ENCODE measurements around the gene MRPL23.

The MRPL23 gene

GRCh38 chr11:1916132-1916985, 30.8 kb upstream of the MRPL23 start:
- no peak overlapping the region for H3K4me3 ChIP-seq
- no peaks in the 10 kb centered on the region for H3K9me3 ChIP-seq
- no peak for TF ChIP-seq CTCF (IDR thresholded peaks at IDR 0.05)
- peaks cover 0 to 20% (median 6%) of the 10 kb centered on the region in 4 donors for H3K4me1 ChIP-seq
- no peak for DNase-seq
- no peaks in the 10 kb centered on the region for H3K36me3 ChIP-seq
- intact Hi-C loops (cut with DNase I; ENCODE audit: low total_unique reads) = loop anchor here (1.0 kb wide), 1 partner anchor 23 kb away; no protein-coding TSS in a partner anchor
- H3K27me3 ChIP-seq = peaks cover 0 to 25% of the 10 kb centered on the region in 2 donors
- H3K27ac ChIP-seq = no peak overlapping the region

- Histone ChIP-seq H3K27ac (no peak overlapping the region), H3K36me3 (no peaks in the 10 kb centered on the region), H3K27me3 (peaks cover 0 to 29% of the 10 kb centered on the region in 2 donors), H3K4me3 (no peak overlapping the region), H3K9me3 (no peaks in the 10 kb centered on the region), H3K4me1 (peaks cover 0 to 20% (median 6%) of the 10 kb centered on the region in 4 donors)
- TF ChIP-seq CTCF (IDR thresholded peaks at IDR 0.05) = no peak
- intact Hi-C loops (cut with DNase I; ENCODE audit: low total_unique reads) = loop anchor here (1.0 kb wide), 1 partner anchor 24 kb away; no protein-coding TSS in a partner anchor
- DNase-seq = no peak
Measured at GRCh38 chr11:1916986-1917522, 30.1 kb upstream of the MRPL23 start.

- Histone ChIP-seq H3K27ac (no peak overlapping the region), H3K4me1 (peaks cover 0 to 20% (median 6%) of the 10 kb centered on the region in 4 donors), H3K27me3 (peaks cover 0 to 32% of the 10 kb centered on the region in 2 donors), H3K36me3 (no peaks in the 10 kb centered on the region), H3K4me3 (no peak overlapping the region), H3K9me3 (no peaks in the 10 kb centered on the region)
- TF ChIP-seq CTCF (IDR thresholded peaks at IDR 0.05) = peak; percentile 22 to 47
- DNase-seq = no peak
- intact Hi-C loops (cut with DNase I; ENCODE audit: low total_unique reads) = no loop called here
Measured at GRCh38 chr11:1917523-1918435, 29.4 kb upstream of the MRPL23 start.

- intact Hi-C loops (cut with DNase I; ENCODE audit: low total_unique reads) = no loop called here
- Histone ChIP-seq H3K27me3 (peaks cover 0 to 32% of the 10 kb centered on the region in 2 donors), H3K27ac (no peak overlapping the region), H3K4me1 (peaks cover 0 to 20% (median 6%) of the 10 kb centered on the region in 4 donors), H3K9me3 (no peaks in the 10 kb centered on the region), H3K4me3 (no peak overlapping the region), H3K36me3 (no peaks in the 10 kb centered on the region)
- no peak for DNase-seq
- peak; percentile 9 to 10 for TF ChIP-seq CTCF (IDR thresholded peaks at IDR 0.05)
Measured at GRCh38 chr11:1918436-1919315, 28.5 kb upstream of the MRPL23 start.
